NCI-H2196 treated with DMSO at 0.1 percent for 48 hours (cell line): ENCODE data around the gene KLHL6.
A peak's percentile ranks its signal among the peaks of the same experiment; 100 is the strongest.

Source experiments
- DNase-seq: peaks from one replicate; lab custom pipeline; 2025; ENCODE audit not compliant: unreplicated experiment; lab: John Stamatoyannopoulos, UW

The KLHL6 gene

DNA sequence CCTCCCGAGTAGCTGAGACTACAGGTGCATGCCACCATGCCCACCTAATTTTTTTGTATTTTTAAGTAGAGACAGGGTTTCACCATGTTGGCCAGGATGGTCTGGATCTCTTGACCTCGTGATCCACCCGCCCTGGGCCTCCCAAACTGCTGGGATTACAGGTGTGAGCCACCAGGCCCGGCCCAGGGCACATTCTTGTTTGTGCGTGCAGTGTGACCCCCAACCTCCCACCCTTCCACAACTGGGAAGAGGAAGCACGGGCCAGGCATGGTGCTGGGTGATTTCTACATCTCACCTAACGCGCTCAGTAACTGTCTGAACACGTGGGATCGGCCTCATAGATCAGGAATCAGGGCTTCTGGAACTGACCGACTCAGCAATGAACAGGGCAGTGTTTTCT, 48.0 kb downstream of the KLHL6 start:
- DNase-seq, result no peak

GRCh38 chr3:183506674-183507320, 48.7 kb downstream of the KLHL6 start:
- DNase-seq, result no peak

DNA sequence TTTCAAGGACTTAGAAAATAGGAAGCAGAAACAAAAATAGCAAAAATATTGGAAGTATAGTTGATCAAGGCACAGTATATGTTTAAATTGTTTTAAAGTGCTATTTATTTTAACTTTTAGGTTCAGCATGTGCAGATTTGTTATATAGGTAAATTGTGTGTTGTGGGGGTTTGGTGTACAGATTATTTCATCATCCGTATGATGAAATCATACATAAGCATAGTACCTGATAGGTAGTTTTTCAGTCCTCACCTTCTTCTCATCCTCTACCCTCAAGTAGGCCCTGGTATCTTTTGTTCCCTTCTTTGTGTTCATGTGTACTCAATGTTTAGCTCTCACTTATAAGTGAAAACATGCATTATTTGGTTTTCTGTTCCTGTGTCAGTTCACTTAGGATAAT, 50.9 kb downstream of the KLHL6 start:
- no peak for DNase-seq

DNA sequence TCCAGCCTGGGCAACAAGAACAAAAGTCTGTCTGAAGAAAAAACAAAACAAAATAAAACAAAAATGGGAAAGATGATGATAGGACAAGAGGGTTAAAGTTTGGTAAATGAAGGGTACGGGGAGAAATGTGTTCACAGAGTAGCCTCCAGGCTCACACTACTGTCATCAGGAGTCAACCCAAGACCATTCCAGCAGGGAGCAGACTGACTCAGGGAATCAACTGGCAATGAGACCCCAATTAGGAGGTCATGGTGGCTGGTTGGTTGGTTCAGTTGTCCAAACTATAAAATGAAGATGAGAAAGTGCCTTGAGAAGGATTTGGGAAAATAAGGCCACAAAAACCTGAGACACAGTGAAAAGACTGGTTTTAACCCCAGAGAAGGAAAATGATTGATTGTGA, 51.8 kb downstream of the KLHL6 start:
- no peak for DNase-seq

DNA sequence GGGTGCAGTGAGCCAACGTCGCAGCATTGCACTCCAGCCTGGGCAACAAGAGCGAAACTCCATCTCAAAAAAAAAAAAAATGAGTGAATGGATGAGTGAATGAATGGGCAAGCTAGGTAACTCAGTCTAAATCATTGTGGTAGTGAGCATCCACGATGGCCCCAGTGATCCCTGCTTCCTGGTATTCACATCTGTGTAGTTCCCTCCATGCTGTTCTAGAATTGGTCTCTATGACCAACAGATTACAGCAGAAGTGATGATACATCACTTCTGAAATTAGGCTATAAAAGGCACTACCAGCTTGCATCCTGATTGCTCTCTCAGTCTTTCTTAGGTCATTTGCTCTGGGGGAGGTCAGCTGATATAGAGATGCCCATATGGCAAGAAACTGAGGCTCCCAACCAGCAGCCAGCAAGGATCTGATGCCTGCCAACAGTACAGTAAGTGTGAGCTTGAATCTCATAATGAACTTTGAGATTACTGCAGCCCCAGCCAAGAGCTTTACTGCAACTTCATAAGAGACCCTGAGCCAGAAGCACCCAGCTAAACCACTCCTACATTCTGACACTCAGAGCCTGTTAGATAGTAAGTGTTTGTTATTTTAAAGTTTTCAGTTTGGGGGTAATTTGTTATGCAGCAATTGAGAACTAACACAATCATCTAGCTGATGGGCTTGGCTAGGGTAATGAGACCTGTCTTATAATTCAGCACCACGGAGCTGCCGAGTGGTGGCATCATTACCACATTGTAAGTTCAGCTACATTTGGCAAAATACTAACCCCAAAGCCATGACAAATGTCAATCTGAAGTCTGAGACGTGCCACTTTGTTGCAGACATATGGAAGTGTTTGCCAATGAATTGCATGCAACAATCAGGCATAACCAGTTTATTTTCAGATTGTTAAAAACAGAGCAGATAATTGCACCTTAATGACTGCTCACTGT, 53.0 kb downstream of the KLHL6 start:
- no peak for DNase-seq

DNA sequence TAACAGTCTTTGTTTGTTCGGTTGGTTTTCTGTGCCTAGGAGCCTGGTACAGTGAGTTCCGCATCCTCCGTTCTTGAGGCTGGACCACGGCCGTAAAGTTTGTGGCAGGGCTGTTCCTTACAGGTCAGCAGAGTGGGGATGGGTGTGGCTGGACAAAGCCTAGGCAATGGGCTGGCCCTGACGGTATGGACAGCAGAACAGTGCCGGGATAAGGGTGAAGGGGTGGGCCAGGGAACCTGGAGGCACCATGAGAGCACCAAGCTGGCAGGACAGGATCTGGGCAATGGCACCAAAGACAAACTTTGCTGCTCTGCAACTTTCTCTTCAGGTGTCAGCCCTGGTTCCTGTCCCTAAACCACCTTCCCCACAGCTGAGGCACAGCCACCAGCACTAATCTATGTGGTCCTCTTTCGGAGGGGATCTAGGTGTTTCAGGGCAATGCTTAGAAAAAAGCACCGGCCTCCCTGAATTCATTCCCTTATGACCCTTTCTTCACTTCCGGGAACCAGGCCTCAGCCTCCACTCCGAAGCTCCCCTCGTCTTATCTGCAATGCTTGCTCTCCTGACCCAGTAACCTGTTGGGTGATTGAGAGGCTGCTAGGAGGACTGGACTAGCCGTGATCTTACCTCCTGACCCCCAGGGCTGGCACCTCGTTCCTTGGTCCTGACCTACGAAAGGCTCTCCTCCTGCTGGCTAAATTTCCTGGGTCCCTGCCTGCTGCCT, 54.4 kb downstream of the KLHL6 start:
- DNase-seq, result no peak

- DNase-seq, result no peak
These were observed 55.2 kb downstream of the KLHL6 start for GRCh38 chr3:183500319-183500718.

GRCh38 chr3:183498634-183499033, 56.9 kb downstream of the KLHL6 start:
- DNase-seq, result no peak

GRCh38 chr3:183497313-183497712, 58.2 kb downstream of the KLHL6 start:
- DNase-seq, result no peak

GRCh38 chr3:183496311-183496710, 59.2 kb downstream of the KLHL6 start:
- no peak for DNase-seq

DNA sequence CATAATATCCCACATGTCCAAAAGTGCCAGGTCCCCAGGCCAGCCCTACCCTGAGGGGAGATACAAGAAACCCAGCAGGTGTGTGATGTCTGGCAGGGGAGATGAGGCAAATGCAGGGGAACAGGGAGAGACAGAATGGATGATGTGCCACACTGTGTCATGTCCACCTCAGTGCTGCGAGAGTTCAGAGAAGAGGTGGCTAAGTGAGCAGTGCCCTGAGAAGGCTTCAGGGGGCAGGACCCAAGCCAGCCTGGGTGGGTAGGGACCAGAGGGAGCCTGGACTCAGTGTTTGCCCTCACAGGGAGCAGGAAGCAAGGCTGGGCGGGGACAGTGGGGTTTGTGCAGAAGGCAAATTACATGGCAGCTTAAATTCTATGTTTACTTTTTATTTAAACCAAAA, 61.2 kb downstream of the KLHL6 start:
- no peak for DNase-seq

GRCh38 chr3:183493296-183494045, 62.0 kb downstream of the KLHL6 start:
- DNase-seq, result no peak

GRCh38 chr3:183492849-183493179, 62.7 kb downstream of the KLHL6 start:
- no peak for DNase-seq

DNA sequence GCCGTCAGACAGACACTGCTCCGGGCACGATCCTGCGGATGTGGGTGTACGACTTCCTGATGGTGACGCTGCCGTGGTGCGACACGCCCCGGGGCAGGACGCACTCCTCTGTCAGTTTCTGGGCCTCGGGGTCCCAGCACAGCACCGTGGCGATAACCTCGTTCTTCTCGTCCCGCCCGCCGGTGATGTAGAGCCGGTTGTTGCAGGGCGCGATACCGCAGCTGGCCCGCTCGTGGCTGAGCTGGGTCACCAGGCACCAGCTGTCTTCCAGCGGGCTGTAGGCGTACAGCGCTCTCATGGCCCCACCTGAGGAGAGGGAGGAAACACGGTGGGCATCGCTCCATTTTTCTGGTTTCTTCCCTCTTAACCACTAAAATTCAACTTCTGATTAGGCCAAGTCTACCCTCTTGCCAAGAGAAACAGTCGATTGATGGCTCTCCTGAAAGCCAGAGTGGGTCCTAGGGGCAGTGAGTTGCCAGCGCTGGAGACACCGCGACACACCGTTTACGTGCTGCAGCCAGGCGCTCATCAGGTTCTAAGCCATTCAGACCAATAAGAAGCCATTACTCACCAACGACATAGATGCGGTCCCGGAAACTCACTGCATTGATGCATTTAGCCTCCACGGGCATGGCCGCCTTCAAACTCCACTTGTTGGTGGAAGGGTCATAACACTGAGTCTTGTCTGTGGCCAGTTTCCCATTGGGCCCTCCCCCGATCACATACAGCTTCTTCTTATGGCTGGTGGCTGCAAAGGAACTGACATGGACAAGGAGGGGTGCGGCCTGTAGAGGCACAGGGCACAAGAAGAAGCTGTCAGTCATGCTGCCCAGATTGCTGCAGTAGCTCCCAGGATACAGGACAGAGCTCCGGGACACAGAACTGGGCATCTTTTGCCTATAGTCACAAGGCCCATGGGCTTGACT, 63.3 kb downstream of the KLHL6 start:
- no peak for DNase-seq

- no peak for DNase-seq
These were observed 64.2 kb downstream of the KLHL6 start for GRCh38 chr3:183491109-183491922.

DNA sequence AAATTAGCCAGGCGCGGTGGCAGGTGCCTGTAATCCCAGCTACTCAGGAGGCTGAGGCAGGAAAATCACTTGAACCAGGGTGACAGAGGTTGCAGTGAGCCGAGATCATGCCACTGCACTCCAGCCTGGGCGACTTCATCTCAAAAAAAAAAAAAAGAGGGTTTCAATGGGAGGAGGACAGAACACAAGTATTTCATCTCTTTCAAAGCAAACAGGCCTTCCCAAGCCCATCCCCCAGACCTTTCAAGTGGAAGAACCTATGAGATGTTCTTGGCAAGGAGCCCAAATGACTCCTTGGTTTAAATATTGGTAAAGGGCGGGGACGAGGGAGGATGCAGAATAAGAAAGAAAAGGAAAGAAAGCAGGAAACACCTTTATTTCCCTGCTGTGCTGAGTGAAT, 64.9 kb downstream of the KLHL6 start:
- peak; percentile 71 for DNase-seq

- no peak for DNase-seq
These were observed 65.3 kb downstream of the KLHL6 start for GRCh38 chr3:183490211-183490601.

DNA sequence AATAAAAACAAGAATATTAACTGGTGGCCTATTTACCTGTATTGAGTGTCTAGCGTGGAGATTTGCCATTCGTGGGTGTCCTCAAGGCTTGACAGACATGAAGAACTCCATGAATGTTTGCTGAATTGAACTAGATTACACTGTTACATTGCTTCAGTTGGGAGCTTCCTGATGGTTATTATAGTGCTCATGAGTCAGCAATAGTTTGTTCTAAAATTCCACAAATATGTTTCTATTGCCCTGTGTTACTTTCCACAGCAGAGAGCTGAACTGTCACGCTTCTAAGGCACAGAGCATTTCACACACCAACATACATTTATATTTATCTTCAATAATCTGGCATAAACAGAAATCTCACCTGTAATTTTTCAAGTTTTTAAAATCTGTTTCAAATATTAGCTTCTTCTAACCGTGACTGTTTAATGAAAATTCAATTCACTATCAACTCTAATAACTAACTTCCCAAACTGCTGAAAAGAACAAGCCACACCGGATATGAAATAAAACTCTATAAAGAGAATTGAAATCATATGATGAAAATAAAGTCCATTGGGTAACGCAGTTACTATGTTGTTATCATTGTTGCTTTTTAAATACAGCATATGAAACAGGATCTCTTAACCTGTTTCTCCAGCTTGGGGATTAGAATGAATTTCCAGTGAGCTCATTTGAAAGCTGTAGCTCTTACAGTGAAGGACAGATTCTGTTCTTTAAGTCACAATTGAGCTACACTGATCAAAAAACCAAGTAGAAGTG, 65.9 kb downstream of the KLHL6 start:
- DNase-seq, result no peak

DNA sequence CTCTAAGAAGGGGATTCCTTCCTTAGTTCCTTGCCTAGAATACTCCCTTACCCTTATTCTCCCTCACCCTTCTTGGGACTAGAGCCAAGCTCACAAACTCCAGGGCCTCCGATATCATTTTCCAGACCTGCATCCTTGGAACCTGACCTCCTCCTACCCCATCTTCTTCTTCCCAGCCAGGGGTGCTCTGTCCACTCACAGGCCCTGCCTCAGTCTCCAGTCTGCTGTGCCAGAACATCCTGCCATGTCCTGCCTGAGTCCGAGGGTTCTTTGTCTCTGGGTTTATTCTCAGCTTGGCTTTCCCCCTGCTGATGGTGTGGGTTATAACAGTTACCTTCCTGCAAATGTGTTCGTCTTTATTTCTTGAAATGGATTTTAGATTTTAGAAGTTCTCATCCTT, 67.2 kb downstream of the KLHL6 start:
- DNase-seq, result no peak
